ENCODE data around the gene TASL.

- TF ChIP-seq CTCF (IDR thresholded peaks at IDR 0.05), result no peak
- TF ChIP-seq POLR2A (IDR thresholded peaks at IDR 0.05), result no peak
These were observed 43.5 kb upstream of the TASL start for GRCh38 chrX:30620980-30621618.

Measured in gastroesophageal sphincter (tissue), 3 donors.